Activated naive CD4-positive, alpha-beta T cell treated with anti-CD3 and anti-CD28 coated beads for 36 hours (primary cell): Measurements from ENCODE around the gene OR9Q2. TPM values are rescaled to one million over a fixed set of nuclear protein-coding genes. Genes with fewer than 3 reads are reported as not detected.

Experiments used
- CTCF ChIA-PET: fragments of 350-600 bp; sonication (Branson Sonifier 250); formaldehyde crosslinking; loops from one replicate; lab custom pipeline; 2021; ENCODE audit warnings: antibody characterized with exemption; lab: Charles Lee
- DNase-seq: peaks from one replicate; pipeline ENCODE4 v3.0.0-alpha.2; 2020
- H3K27ac Mint-ChIP-seq: one replicate; pipeline ENCODE4 v1.8.0; 2021; ENCODE audit warnings: mild to moderate bottlenecking, mixed read lengths
- H3K27me3 Mint-ChIP-seq: one replicate; pipeline ENCODE4 v1.8.0; 2021; ENCODE audit warnings: low read depth, mixed read lengths
- H3K36me3 Mint-ChIP-seq: one replicate; pipeline ENCODE4 v1.8.0; 2021; ENCODE audit warnings: low read depth, mixed read lengths
- H3K4me1 Mint-ChIP-seq: one replicate; pipeline ENCODE4 v1.8.0; 2021; ENCODE audit warnings: low read depth, mixed read lengths
- H3K4me3 Mint-ChIP-seq: one replicate; pipeline ENCODE4 v1.8.0; 2021; ENCODE audit warnings: mild to moderate bottlenecking, moderate library complexity, mixed read lengths
- H3K9me3 Mint-ChIP-seq: one replicate; pipeline ENCODE4 v1.8.0; 2021; ENCODE audit warnings: mixed read lengths
- intact Hi-C: fragments of 100-400 bp; cut with micrococcal nuclease; formaldehyde crosslinking; loops from one replicate; pipeline ENCODE4 v1.15.1; 2023
- total RNA-seq, 2 experiments: library from RNA; stranded (reverse); gene quantifications; one replicate each; pipeline ENCODE4 v1.2.3, GENCODE V29; 2021

Gene OR9Q2, protein sequence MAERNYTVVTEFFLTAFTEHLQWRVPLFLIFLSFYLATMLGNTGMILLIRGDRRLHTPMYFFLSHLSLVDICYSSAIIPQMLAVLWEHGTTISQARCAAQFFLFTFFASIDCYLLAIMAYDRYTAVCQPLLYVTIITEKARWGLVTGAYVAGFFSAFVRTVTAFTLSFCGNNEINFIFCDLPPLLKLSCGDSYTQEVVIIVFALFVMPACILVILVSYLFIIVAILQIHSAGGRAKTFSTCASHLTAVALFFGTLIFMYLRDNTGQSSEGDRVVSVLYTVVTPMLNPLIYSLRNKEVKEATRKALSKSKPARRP
- not detected for total RNA-seq

DNA sequence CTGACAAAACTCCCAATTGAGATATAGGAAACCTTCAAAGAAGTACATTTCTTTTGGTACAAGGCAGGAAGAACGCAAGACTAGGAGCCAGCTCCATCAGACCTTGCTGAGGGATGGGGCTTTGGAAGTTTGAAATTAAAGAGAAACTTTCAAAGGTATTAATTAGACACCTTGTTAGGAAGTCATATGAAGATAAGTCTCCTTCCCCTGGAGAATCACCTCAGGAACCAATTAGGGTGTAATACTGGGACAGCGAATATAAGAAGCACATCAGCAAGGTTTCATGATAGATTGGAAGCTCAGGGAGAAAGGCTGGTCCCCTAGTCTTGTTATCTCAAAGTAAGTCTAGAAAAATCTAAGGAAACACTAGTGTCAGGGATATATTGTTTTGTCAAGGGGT is at the start of gene OR9Q2:
OR9Q2 (plus strand) TSS at position 301 of the 400 bp plus-strand sequence. CDS start 1,421 bp downstream, outside the sequence.
- CTCF ChIA-PET = no interaction called here
- H3K36me3 Mint-ChIP-seq = no peaks in the 10 kb centered on the region
- H3K4me3 Mint-ChIP-seq = no peak within 1 kb of the TSS
- intact Hi-C loops = no loop called here
- peaks cover 2% of the 10 kb centered on the region for H3K27me3 Mint-ChIP-seq
- no peak for DNase-seq
- H3K4me1 Mint-ChIP-seq = no peaks in the 10 kb centered on the region
- H3K27ac Mint-ChIP-seq = no peak within 1 kb of the TSS
- no peaks in the 10 kb centered on the region for H3K9me3 Mint-ChIP-seq

DNA sequence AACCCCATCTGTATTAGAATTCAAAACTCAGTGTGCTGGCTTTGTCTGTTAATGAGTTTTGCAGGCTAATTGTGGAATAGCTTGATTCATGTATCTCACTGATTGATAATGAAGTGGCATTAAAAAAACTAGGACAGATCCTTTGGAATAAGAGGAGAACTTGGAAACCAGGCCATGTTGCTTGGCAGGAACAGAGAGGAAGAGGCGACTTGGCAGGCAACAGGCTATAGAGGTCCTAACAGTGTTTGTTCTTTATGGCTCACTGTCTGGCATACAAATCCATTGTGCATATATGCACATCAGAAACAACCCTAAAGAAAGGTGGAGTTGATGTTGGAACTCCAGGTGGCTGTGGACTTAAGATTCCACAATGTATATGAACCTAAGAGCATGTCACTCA is 46.1 kb upstream of the OR9Q2 start:
- H3K9me3 Mint-ChIP-seq = no peaks in the 10 kb centered on the region
- CTCF ChIA-PET = no interaction called here
- no peak overlapping the region for H3K4me3 Mint-ChIP-seq
- no peaks in the 10 kb centered on the region for H3K4me1 Mint-ChIP-seq
- no peaks in the 10 kb centered on the region for H3K36me3 Mint-ChIP-seq
- no peak for DNase-seq
- H3K27ac Mint-ChIP-seq = no peak overlapping the region
- peaks cover 7% of the 10 kb centered on the region for H3K27me3 Mint-ChIP-seq
- intact Hi-C loops = no loop called here

DNA sequence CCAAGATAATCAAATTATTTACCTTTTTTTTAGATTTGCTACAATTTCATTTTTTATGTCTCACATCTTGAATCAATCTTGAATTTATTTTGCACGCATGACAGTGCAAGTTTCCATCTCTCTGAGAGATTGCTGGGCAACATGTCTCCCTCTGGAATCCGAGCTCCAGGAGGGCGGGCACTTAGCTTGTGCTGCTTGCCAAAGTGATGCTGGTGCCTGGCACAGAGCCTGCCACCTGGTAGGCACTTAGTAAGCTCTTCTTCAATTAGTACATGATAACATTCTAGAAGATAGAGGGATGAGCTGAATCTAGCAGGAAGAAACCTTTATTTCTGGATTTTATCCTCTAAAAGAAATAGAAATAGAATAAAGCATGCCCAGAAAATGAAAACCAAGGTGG is 36.1 kb upstream of the OR9Q2 start:
- Mint-ChIP-seq H3K9me3 (no peaks in the 10 kb centered on the region), H3K4me1 (no peaks in the 10 kb centered on the region)

DNA sequence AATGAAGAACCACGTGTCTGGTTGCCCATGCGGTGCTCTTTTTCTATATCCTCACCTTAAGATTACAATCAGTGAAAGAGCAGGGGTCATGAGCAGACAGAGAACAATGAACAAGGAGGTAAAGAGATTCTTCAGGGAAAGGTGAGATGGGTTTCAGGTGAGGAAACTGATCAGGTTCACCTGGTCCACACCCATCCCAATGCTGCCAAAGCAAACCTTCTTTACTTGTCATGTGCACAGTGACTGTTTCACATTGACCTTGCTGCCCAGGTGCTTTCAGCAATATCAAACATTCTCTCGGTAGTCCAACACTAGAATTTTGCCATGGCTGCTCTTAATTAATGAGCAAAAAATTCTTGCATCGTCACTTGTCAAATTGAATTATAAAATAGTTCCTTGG is 24.5 kb upstream of the OR9Q2 start:
- H3K4me3 Mint-ChIP-seq = no peak overlapping the region
- CTCF ChIA-PET = no interaction called here
- no peaks in the 10 kb centered on the region for H3K36me3 Mint-ChIP-seq
- H3K9me3 Mint-ChIP-seq = peaks cover 1% of the 10 kb centered on the region
- no peaks in the 10 kb centered on the region for H3K4me1 Mint-ChIP-seq
- peaks cover 3% of the 10 kb centered on the region for H3K27me3 Mint-ChIP-seq
- no peak overlapping the region for H3K27ac Mint-ChIP-seq
- DNase-seq = no peak
- intact Hi-C loops = no loop called here

More for the DNA sequence above, 36.1 kb upstream of the OR9Q2 start:
- Mint-ChIP-seq H3K4me3 (no peak overlapping the region), H3K36me3 (no peaks in the 10 kb centered on the region), H3K27ac (no peak overlapping the region), H3K27me3 (peaks cover 17% of the 10 kb centered on the region)
- intact Hi-C loops = no loop called here
- CTCF ChIA-PET = no interaction called here
- no peak for DNase-seq

DNA sequence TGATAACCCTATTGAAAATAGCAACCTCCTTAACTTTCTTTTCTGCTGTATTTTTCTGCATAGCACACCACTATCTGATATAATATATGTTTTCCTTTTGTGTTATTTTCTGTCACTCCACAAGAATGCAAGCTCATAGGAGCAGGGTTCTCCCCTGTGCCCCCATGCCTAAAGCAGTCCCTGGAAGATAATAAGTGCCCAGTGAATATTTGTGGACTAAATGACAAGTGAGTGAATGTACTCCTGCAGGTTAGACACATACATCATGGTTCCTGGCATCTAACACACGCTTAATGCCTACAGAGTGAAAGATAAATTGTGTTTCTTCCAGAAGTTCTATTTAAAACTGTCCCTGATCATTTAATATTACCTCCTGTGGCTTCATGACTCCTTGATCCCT is 23.9 kb upstream of the OR9Q2 start:
- H3K9me3 Mint-ChIP-seq = no peaks in the 10 kb centered on the region

DNA sequence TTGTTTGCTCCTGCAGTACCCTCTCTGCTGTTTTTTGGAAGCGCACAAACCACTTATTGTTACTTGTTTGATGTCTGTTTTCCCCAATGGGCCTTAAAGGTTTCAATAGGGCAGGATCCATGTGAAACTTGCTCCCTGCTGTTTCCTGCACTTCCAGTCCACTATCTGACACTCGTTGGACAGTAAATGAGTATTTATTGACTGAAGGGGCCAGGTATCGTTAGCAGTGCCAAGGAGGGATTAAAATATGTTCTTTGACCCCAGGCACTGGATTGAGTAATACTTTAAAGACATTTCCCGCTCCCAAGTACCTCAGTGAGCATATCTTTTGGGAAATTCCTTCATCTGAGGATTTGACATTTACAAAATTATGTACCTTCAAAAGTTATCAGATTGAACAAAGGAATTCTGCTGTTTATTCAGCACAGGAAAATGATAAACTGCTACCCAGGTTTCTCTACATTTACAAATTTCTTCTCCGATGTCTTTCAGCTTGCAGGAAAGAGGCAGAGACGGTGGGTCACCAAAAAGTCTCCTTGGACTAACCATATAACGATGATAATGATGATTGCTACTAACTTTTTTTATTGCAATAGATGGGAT is 23.3 kb upstream of the OR9Q2 start:
- DNase-seq = no peak
- H3K9me3 Mint-ChIP-seq = no peaks in the 10 kb centered on the region
- intact Hi-C loops = no loop called here
- H3K27me3 Mint-ChIP-seq = peaks cover 5% of the 10 kb centered on the region
- H3K4me3 Mint-ChIP-seq = no peak overlapping the region
- CTCF ChIA-PET = interaction anchor here (0.6 kb wide), 1 partner anchor 530 kb away, joined by 4 read pairs; no protein-coding TSS in a partner anchor
- H3K4me1 Mint-ChIP-seq = no peaks in the 10 kb centered on the region
- H3K36me3 Mint-ChIP-seq = no peaks in the 10 kb centered on the region
- no peak overlapping the region for H3K27ac Mint-ChIP-seq

More for the DNA sequence above, 23.9 kb upstream of the OR9Q2 start:
- Mint-ChIP-seq H3K4me1 (no peaks in the 10 kb centered on the region), H3K27me3 (peaks cover 2% of the 10 kb centered on the region), H3K27ac (no peak overlapping the region), H3K36me3 (no peaks in the 10 kb centered on the region), H3K4me3 (no peak overlapping the region)
- no peak for DNase-seq
- CTCF ChIA-PET = interaction anchor here (0.6 kb wide), 1 partner anchor 529 kb away, joined by 4 read pairs; no protein-coding TSS in a partner anchor
- intact Hi-C loops = no loop called here

DNA sequence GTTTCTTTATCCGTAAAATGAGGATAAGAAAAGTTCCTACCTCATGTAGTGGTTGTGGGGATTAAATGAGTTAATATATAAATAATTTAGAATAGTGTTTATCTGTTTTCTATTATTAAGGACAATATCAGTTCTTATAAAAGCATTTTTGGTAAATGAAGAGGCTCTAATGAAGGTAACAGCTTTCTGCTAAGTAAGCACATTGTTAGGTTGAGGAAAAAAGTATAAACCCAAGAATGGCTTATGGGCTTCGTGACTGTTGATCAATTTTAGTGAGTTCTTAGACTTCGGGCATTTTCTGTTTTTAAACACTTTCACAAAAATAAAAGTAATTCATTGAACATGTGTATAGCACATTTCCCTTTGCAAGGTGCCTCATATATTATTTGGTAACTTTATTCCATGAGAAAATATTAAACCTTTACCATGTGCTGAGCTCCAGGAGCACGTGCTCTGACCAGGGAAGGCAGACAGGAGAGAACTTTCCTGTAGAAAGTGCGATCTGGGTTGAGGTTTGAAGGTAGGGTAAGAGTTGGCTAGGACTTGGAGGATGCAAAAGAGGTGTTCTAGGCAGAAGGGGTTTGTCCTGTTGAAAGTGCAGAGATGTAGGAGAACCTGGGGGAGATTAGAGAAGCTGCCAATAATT is 11.3 kb upstream of the OR9Q2 start:
- intact Hi-C loops = no loop called here
- Mint-ChIP-seq H3K27me3 (peaks cover 27% of the 10 kb centered on the region), H3K36me3 (no peaks in the 10 kb centered on the region), H3K4me1 (no peaks in the 10 kb centered on the region), H3K9me3 (no peaks in the 10 kb centered on the region), H3K4me3 (no peak overlapping the region), H3K27ac (no peak overlapping the region)
- CTCF ChIA-PET = interaction anchor here (0.6 to 1.2 kb wide), 2 partner anchors 40 to 109 kb away, joined by 3 to 5 read pairs; no protein-coding TSS in a partner anchor
- no peak for DNase-seq

DNA sequence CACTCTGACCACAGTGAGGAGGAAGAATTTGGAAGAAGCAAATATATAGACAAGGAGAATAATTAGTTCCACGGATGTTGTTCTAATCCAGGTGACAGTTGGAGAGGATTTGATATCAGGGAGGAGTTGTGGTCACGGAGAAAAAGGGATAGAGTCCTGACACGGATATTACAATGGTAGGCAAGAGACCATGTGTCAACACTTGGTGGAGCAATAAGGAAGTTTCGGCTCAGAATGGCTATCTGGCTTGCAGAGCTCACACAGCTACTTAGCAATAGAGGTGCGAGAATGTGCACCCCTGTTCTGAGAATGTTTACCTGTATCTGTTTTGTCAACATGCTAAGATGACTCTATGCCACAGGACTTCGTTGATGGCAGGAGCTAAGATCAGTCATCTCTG is 10.4 kb upstream of the OR9Q2 start:
- Mint-ChIP-seq H3K27ac (no peak overlapping the region), H3K36me3 (no peaks in the 10 kb centered on the region), H3K27me3 (peaks cover 27% of the 10 kb centered on the region), H3K9me3 (no peaks in the 10 kb centered on the region), H3K4me3 (no peak overlapping the region), H3K4me1 (no peaks in the 10 kb centered on the region)
- DNase-seq = no peak
- intact Hi-C loops = no loop called here
- CTCF ChIA-PET = interaction anchor here (1.2 kb wide), 1 partner anchor 108 kb away, joined by 5 read pairs; no protein-coding TSS in a partner anchor

DNA sequence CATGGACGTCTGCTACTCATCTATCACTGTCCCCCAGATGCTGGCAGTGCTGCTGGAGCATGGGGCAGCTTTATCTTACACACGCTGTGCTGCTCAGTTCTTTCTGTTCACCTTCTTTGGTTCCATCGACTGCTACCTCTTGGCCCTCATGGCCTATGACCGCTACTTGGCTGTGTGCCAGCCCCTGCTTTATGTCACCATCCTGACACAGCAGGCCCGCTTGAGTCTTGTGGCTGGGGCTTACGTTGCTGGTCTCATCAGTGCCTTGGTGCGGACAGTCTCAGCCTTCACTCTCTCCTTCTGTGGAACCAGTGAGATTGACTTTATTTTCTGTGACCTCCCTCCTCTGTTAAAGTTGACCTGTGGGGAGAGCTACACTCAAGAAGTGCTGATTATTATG is 9.2 kb upstream of the OR9Q2 start:
- Mint-ChIP-seq H3K4me1 (no peaks in the 10 kb centered on the region), H3K27ac (no peak overlapping the region), H3K9me3 (no peaks in the 10 kb centered on the region), H3K27me3 (peaks cover 19% of the 10 kb centered on the region), H3K4me3 (no peak overlapping the region), H3K36me3 (no peaks in the 10 kb centered on the region)
- DNase-seq = no peak
- intact Hi-C loops = no loop called here
- CTCF ChIA-PET = no interaction called here

DNA sequence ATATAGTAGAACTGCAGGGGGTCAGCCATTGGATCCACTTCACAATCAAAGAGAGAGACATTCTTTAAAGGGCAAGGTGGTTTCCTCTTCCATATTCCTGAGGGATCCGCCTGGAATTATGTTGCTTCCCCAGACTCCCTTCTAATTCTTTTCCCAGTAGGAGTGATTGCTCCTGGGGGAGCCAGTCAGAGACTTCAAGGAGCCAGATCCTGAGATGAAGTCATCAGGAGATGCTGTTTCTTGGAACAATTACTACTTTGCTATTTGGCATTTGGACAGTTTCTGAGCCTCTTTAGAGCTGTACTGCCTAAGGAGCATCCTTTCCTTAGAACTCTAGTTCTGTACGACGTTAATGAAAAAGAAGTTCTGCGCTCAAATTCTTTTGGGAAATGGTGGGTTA is 1.9 kb upstream of the OR9Q2 start:
- H3K9me3 Mint-ChIP-seq = no peaks in the 10 kb centered on the region
- CTCF ChIA-PET = no interaction called here
- intact Hi-C loops = no loop called here
- no peaks in the 10 kb centered on the region for H3K36me3 Mint-ChIP-seq
- H3K27ac Mint-ChIP-seq = no peak overlapping the region
- no peaks in the 10 kb centered on the region for H3K4me1 Mint-ChIP-seq
- no peak for DNase-seq
- no peak overlapping the region for H3K4me3 Mint-ChIP-seq
- peaks cover 2% of the 10 kb centered on the region for H3K27me3 Mint-ChIP-seq

DNA sequence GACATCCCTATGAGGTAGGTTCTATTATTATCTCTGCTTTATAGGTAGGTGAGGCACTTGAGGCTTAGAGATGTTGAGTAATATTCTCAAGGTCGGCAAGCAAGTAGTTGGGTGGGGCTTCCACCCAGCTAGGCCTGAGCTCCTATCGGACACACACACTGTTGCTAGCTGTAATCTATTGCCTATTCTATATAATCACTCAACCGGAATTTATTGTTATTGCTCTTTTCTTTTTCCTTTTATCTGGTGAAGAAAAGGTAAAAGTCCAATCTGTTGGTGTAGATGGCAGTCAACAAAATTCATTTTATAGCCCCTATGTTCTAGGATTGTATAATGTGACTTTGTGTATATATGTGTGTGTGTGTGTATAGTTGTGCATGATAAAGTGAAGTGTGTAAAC is 3.4 kb downstream of the OR9Q2 start:
- H3K27me3 Mint-ChIP-seq = peaks cover 5% of the 10 kb centered on the region

DNA sequence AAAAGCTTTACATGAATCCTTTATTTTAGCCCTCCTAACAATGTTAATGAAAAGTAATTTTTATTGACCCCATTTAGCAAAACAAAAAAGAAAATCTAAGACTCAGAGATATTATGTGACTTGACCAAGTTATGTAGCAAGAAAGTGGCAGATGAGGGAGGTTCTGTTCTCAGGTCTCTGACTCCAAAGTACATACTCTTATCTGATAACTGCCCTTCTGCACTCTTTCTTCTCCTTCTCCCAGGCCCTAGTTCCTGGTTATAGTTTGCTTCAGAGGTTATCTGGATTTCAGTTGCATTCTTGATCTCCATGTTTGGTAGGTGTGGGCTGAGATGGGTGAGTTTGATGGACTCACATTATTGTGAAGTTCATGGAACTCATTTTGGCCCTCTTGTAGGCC is 4.5 kb downstream of the OR9Q2 start:
- intact Hi-C loops = no loop called here
- Mint-ChIP-seq H3K27me3 (peaks cover 5% of the 10 kb centered on the region), H3K9me3 (peaks cover 6% of the 10 kb centered on the region), H3K36me3 (no peaks in the 10 kb centered on the region), H3K4me1 (no peaks in the 10 kb centered on the region), H3K27ac (no peak overlapping the region), H3K4me3 (no peak overlapping the region)
- no peak for DNase-seq
- CTCF ChIA-PET = no interaction called here

More for the DNA sequence above, 3.4 kb downstream of the OR9Q2 start:
- no peak for DNase-seq
- Mint-ChIP-seq H3K4me1 (no peaks in the 10 kb centered on the region), H3K27ac (no peak overlapping the region), H3K4me3 (no peak overlapping the region), H3K9me3 (peaks cover 3% of the 10 kb centered on the region), H3K36me3 (no peaks in the 10 kb centered on the region)
- CTCF ChIA-PET = no interaction called here
- intact Hi-C loops = no loop called here
